Neural cell (in vitro differentiated cells): ENCODE data around the gene SLC25A47.

Experiments
- EZH2 ChIP-seq: fragments of 200-600, 300-800 bp; shearing (Covaris generic), sonication (generic); IDR thresholded peaks from 2 replicates; pipeline ENCODE4 v1.6.1; 2014; ENCODE audit warnings: antibody characterized with exemption, low read length, borderline replicate concordance, mild to moderate bottlenecking; ENCODE audit not compliant: insufficient read depth, poor library complexity, severe bottlenecking
- POLR2AphosphoS5 ChIP-seq: IDR thresholded peaks from 2 replicates; pipeline ENCODE4 v1.6.1; 2012

DNA sequence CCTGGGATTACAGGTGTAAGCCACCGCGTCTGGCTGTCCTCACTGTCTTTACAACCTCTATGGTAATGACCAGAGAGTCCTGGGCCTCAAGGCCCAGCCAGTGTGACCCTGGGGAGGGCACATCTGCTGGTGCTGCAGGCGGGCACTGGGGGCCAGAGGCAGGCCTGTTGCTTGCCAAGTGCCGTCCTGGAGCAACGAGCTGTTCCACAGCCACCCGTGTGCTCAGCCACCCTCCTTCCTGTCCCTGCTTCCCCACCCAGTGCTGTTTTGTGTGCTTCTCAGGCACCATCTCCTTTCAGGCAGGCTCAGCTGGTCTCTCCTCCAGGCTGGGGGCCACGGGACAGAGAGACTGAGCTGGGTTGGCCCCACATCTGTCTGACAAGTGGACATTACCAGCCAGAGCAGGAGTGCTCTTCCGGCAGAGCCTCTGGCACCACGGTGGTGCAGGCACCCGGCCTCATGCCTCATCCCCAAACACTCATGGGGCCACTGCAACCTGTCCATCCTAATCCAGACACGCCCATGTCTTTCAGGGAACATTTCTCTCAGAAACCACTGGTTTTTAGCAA, 9.0 kb downstream of the SLC25A47 start:
- TF ChIP-seq POLR2AphosphoS5 = no peak
- no peak for TF ChIP-seq EZH2
